Measurements from ENCODE around the gene MTOR. TPM values are rescaled to one million over a fixed set of nuclear protein-coding genes. Genes with fewer than 3 reads are reported as not detected.
"Not testable (repeated sequence)": the region's sequence is repeated elsewhere in the genome, so short reads cannot be mapped to it uniquely, and the experiment has no call there.

MTOR gene
- total RNA-seq, 6 experiments from 2014 or later, result 36.6 to 41.2 (median 38.2) TPM

- Mint-ChIP-seq H3K4me3 (no peak overlapping the region), H3K36me3 (ENCODE audit: low read depth) (peaks cover 18% of the 10 kb centered on the region; the same call in 1 of the 2 replicates), H3K4me1 (ENCODE audit: low read depth) (peaks cover 20% of the 10 kb centered on the region), H3K27ac (no peak overlapping the region), H3K9me3 (no peaks in the 10 kb centered on the region), H3K27me3 (ENCODE audit: insufficient read depth) (peaks cover 2% of the 10 kb centered on the region; the same call in 1 of the 2 replicates)
- DNase-seq, result no peak
- TF ChIP-seq, protein P1, sequence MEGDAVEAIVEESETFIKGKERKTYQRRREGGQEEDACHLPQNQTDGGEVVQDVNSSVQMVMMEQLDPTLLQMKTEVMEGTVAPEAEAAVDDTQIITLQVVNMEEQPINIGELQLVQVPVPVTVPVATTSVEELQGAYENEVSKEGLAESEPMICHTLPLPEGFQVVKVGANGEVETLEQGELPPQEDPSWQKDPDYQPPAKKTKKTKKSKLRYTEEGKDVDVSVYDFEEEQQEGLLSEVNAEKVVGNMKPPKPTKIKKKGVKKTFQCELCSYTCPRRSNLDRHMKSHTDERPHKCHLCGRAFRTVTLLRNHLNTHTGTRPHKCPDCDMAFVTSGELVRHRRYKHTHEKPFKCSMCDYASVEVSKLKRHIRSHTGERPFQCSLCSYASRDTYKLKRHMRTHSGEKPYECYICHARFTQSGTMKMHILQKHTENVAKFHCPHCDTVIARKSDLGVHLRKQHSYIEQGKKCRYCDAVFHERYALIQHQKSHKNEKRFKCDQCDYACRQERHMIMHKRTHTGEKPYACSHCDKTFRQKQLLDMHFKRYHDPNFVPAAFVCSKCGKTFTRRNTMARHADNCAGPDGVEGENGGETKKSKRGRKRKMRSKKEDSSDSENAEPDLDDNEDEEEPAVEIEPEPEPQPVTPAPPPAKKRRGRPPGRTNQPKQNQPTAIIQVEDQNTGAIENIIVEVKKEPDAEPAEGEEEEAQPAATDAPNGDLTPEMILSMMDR (IDR thresholded peaks at IDR 0.05), result no peak
These were observed 77.4 kb downstream of the MTOR start for GRCh38 chr1:11184973-11185372.

- H3K36me3 Mint-ChIP-seq (ENCODE audit: low read depth), result peaks cover 18% of the 10 kb centered on the region; the same call in 1 of the 2 replicates
- H3K4me1 Mint-ChIP-seq (ENCODE audit: low read depth), result peaks cover 41% of the 10 kb centered on the region
- H3K4me3 Mint-ChIP-seq, result no peak overlapping the region
- DNase-seq, result no peak
- H3K27ac Mint-ChIP-seq, result no peak overlapping the region
- H3K27me3 Mint-ChIP-seq (ENCODE audit: insufficient read depth), result peaks cover 2% of the 10 kb centered on the region; the same call in 1 of the 2 replicates
- TF ChIP-seq, protein P1 (IDR thresholded peaks at IDR 0.05), result no peak
- no peaks in the 10 kb centered on the region for H3K9me3 Mint-ChIP-seq
These were observed 79.5 kb downstream of the MTOR start for GRCh38 chr1:11182884-11183283.

DNA sequence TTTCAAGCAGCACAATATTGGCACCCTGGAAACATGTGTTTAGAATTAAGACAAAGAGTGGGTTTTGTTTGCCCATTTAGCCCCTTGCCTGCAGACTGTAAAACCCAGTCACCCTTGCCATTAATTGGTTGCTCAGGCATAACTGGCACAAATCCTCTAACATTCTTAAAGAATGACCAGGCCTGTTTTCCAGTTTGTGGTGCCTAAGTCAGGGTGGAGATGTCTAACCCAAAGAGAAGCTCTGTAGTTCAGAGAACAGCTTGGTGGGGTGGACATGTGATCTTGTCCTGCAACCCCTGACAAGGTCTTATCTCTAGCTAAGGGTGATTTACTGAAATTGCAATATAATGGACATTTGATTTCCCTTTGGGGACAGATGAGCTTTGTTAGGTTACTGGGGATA is 82.0 kb downstream of the MTOR start:
- Mint-ChIP-seq H3K4me1 (ENCODE audit: low read depth) (peaks cover 62% of the 10 kb centered on the region), H3K36me3 (ENCODE audit: low read depth) (peaks cover 31% of the 10 kb centered on the region), H3K27ac (peak overlapping the region; percentile 56), H3K9me3 (no peaks in the 10 kb centered on the region), H3K27me3 (ENCODE audit: insufficient read depth) (peaks cover 2% of the 10 kb centered on the region), H3K4me3 (no peak overlapping the region)
- DNase-seq, result peak; percentile 76
- TF ChIP-seq, protein P1 (IDR thresholded peaks at IDR 0.05), result no peak

GRCh38 chr1:11179749-11180148 is 82.6 kb downstream of the MTOR start:
- Mint-ChIP-seq H3K36me3 (ENCODE audit: low read depth) (peaks cover 28% of the 10 kb centered on the region), H3K4me1 (ENCODE audit: low read depth) (peaks cover 62% of the 10 kb centered on the region), H3K27ac (peak overlapping the region; percentile 56), H3K4me3 (peak overlapping the region; percentile 41)
- peak; percentile 28 for DNase-seq
- not testable (repeated sequence) for H3K9me3 Mint-ChIP-seq; H3K27me3 Mint-ChIP-seq (ENCODE audit: insufficient read depth)

- TF ChIP-seq, protein P1 (IDR thresholded peaks at IDR 0.05), result no peak
- H3K27me3 Mint-ChIP-seq (ENCODE audit: insufficient read depth), result no peaks in the 10 kb centered on the region; the same call in 1 of the 2 replicates
- peaks cover 26% of the 10 kb centered on the region for H3K36me3 Mint-ChIP-seq (ENCODE audit: low read depth)
- H3K4me3 Mint-ChIP-seq, result no peak overlapping the region
- peak overlapping the region; percentile 14; the same call in 1 of the 2 replicates for H3K27ac Mint-ChIP-seq
- no peaks in the 10 kb centered on the region for H3K9me3 Mint-ChIP-seq
- peaks cover 67% of the 10 kb centered on the region for H3K4me1 Mint-ChIP-seq (ENCODE audit: low read depth)
- no peak for DNase-seq
These were observed 83.2 kb downstream of the MTOR start for GRCh38 chr1:11179125-11179524.

DNA sequence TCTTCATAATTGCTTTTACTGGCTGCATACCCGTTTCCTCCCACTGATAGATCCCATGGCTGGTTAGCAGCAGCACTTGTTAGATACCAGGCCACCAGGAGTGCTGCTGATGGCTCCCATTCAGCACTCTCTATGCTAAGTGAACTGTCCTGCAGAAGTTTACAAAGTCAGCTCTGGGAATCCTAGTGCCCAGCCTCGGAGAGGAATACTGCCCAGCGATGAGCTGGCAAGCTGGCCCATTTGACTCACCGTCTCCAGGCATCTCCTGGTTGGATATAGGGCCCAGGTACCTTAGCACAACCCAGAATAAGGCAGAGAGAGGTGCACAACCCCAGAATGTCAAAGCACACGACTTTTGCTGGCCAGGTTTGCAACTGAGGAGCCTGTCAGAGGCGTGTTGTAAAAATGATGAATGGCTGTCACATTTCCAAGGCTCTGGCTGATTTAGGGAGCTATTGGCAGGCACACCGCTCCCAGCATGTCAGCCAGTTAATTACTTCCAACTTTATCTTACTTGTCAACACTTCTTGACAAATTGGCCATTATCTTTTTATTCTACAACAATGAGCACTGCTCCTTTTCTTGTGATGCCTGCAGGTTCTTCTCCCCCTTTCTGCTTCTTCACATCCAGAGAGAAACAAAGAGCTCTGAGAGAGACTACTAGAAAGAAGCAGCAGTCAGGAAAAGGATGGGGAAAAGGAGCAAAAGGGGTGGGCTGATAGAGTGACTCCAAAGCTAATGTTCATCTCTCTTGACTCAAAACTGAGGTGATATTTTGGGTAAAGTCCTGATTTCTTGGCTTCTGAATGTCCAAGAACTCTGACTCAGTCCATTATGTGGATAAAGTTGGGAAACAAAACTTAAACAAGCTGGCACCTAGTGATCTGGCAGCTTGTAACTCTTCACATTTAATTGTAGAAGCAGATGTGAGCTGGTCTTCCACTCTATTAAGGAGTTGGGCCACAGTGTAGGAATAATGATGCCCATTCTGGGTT is 84.0 kb downstream of the MTOR start:
- no peak for DNase-seq

More for the DNA sequence above, 84.0 kb downstream of the MTOR start:
- TF ChIP-seq, protein P1 (IDR thresholded peaks at IDR 0.05), result no peak
- no peak overlapping the region for H3K4me3 Mint-ChIP-seq
- H3K36me3 Mint-ChIP-seq (ENCODE audit: low read depth), result peaks cover 31% of the 10 kb centered on the region
- peak overlapping the region; percentile 14 for H3K27ac Mint-ChIP-seq
- peaks cover 75% of the 10 kb centered on the region for H3K4me1 Mint-ChIP-seq (ENCODE audit: low read depth)
- H3K9me3 Mint-ChIP-seq, result no peaks in the 10 kb centered on the region
- no peaks in the 10 kb centered on the region; the same call in 1 of the 2 replicates for H3K27me3 Mint-ChIP-seq (ENCODE audit: insufficient read depth)

Measured in HFFc6 (cell line).